Measurements from ENCODE around the gene VEGFB. TPM values are rescaled to one million over a fixed set of nuclear protein-coding genes. Genes with fewer than 3 reads are reported as not detected.

Gene VEGFB
- total RNA-seq, 1 experiment from 2014 or later = 61.7 TPM

DNA sequence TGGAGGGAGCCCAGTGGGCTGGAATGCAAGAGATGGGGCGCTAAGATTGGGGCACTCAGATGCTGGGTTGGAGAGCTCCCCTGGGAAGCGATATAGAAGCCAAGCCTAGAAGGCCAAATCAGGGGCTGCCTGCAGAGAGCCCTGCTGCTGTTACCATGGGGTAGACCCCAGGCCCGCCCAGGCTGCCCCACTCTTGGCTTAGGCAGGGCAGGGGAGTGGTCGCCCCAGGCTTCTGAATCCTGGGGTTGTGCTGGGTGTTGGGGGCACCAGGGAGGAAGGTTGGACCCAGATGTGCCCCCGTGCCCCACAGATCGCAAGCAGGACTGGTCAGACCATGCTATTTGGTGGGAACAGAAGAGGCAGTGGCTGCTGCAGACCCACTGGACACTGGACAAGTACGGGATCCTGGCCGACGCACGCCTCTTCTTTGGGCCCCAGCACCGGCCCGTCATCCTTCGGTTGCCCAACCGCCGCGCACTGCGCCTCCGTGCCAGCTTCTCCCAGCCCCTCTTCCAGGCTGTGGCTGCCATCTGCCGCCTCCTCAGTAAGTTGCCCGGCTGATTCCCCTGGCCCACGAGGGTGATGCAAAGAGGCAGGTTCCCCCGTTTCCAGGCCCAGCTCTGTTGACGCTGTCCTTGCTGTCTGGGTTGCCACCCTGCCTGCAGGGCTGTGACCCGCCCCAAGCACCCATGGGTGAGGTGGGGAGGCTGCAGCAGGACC, 23.9 kb upstream of the VEGFB start:
- no peaks in the 10 kb centered on the region for H3K9me3 Mint-ChIP-seq (ENCODE audit: unreplicated experiment)
- no peaks in the 10 kb centered on the region; the same call in none of the 2 replicates for H3K36me3 ChIP-seq (ENCODE audit: control insufficient read depth, insufficient read depth, low read length)
- TF ChIP-seq, protein P1, sequence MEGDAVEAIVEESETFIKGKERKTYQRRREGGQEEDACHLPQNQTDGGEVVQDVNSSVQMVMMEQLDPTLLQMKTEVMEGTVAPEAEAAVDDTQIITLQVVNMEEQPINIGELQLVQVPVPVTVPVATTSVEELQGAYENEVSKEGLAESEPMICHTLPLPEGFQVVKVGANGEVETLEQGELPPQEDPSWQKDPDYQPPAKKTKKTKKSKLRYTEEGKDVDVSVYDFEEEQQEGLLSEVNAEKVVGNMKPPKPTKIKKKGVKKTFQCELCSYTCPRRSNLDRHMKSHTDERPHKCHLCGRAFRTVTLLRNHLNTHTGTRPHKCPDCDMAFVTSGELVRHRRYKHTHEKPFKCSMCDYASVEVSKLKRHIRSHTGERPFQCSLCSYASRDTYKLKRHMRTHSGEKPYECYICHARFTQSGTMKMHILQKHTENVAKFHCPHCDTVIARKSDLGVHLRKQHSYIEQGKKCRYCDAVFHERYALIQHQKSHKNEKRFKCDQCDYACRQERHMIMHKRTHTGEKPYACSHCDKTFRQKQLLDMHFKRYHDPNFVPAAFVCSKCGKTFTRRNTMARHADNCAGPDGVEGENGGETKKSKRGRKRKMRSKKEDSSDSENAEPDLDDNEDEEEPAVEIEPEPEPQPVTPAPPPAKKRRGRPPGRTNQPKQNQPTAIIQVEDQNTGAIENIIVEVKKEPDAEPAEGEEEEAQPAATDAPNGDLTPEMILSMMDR (IDR thresholded peaks at IDR 0.05; ENCODE audit: insufficient read depth in 1 of 2, low read depth in 1 of 2, low read length in 1 of 2, severe bottlenecking in 1 of 2, unreplicated experiment in 1 of 2) = no peak
- no peak overlapping the region for H3K27ac Mint-ChIP-seq (ENCODE audit: unreplicated experiment)
- no peaks in the 10 kb centered on the region for H3K4me1 ChIP-seq
- H3K4me1 Mint-ChIP-seq (ENCODE audit: low read depth, unreplicated experiment) = no peaks in the 10 kb centered on the region
- H3K27me3 Mint-ChIP-seq (ENCODE audit: insufficient read depth, unreplicated experiment) = no peaks in the 10 kb centered on the region
- peaks cover 57% of the 10 kb centered on the region for H3K36me3 Mint-ChIP-seq (ENCODE audit: insufficient read depth, unreplicated experiment)
- POLR2A ChIA-PET = no interaction called here
- BruUV-seq (replicated peaks) = no TSS peak
- intact Hi-C loops (cut with micrococcal nuclease; ENCODE audit: unreplicated experiment) = no loop called here
- no peak overlapping the region for H3K4me3 ChIP-seq (ENCODE audit: low read depth, low read length)
- CTCF ChIA-PET = interaction anchor here (0.5 to 1.0 kb wide), 3 partner anchors 20 to 107 kb away, joined by 3 read pairs; partner anchors contain the start of genes PRDX5 and TRMT112
- H3K9me3 ChIP-seq = no peaks in the 10 kb centered on the region
- H3K27me3 ChIP-seq (replicated peaks; ENCODE audit: control insufficient read depth, insufficient read depth, low read length) = no peaks in the 10 kb centered on the region
- no peak for DNase-seq
- H3K4me3 Mint-ChIP-seq (ENCODE audit: unreplicated experiment) = no peak overlapping the region

DNA sequence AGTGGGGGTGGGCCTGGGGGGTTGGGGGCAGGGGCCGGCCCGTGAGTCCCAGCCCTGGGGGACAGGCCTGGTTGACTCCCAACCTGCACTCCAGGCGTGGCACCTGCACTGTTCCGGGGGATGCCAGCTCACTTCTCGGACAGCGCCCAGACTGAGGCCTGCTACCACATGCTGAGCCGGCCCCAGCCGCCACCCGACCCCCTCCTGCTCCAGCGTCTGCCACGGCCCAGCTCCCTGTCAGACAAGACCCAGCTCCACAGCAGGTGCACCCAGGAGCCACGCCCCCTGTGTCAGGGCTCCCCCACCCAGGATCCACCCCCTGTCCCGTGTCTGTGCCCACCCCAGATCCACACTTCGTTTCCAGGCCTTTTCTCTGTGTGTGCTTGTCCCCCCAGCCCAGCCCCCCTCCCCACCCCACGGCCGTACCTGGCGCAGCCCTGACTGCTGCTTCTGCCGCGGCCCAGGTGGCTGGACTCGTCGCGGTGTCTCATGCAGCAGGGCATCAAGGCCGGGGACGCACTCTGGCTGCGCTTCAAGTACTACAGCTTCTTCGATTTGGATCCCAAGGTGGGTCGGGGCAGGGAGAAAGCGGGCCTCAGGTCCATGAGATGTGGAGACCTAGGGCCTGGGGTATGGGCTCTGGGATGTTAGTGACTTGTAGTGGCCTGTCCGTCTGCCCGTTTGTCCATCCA, 23.1 kb upstream of the VEGFB start:
- no peaks in the 10 kb centered on the region for H3K9me3 Mint-ChIP-seq (ENCODE audit: unreplicated experiment)
- peaks cover 50% of the 10 kb centered on the region for H3K36me3 Mint-ChIP-seq (ENCODE audit: insufficient read depth, unreplicated experiment)
- H3K4me1 Mint-ChIP-seq (ENCODE audit: low read depth, unreplicated experiment) = no peaks in the 10 kb centered on the region
- intact Hi-C loops (cut with micrococcal nuclease; ENCODE audit: unreplicated experiment) = no loop called here
- no peak overlapping the region for H3K27ac Mint-ChIP-seq (ENCODE audit: unreplicated experiment)
- no peaks in the 10 kb centered on the region for H3K9me3 ChIP-seq
- ChIA-PET CTCF (interaction anchor here (0.5 to 1.0 kb wide), 4 partner anchors 15 to 106 kb away, joined by 3 to 6 read pairs (median 3); partner anchors contain the start of genes PRDX5 and TRMT112), POLR2A (no interaction called here)
- no peaks in the 10 kb centered on the region for H3K27me3 Mint-ChIP-seq (ENCODE audit: insufficient read depth, unreplicated experiment)
- H3K36me3 ChIP-seq (ENCODE audit: control insufficient read depth, insufficient read depth, low read length) = no peaks in the 10 kb centered on the region; the same call in none of the 2 replicates
- BruUV-seq (replicated peaks) = no TSS peak
- TF ChIP-seq, protein P1 (IDR thresholded peaks at IDR 0.05; ENCODE audit: insufficient read depth in 1 of 2, low read depth in 1 of 2, low read length in 1 of 2, severe bottlenecking in 1 of 2, unreplicated experiment in 1 of 2) = no peak
- H3K27me3 ChIP-seq (replicated peaks; ENCODE audit: control insufficient read depth, insufficient read depth, low read length) = no peaks in the 10 kb centered on the region
- H3K4me1 ChIP-seq = no peaks in the 10 kb centered on the region
- H3K4me3 Mint-ChIP-seq (ENCODE audit: unreplicated experiment) = no peak overlapping the region
- DNase-seq = no peak
- H3K4me3 ChIP-seq (ENCODE audit: low read depth, low read length) = no peak overlapping the region

DNA sequence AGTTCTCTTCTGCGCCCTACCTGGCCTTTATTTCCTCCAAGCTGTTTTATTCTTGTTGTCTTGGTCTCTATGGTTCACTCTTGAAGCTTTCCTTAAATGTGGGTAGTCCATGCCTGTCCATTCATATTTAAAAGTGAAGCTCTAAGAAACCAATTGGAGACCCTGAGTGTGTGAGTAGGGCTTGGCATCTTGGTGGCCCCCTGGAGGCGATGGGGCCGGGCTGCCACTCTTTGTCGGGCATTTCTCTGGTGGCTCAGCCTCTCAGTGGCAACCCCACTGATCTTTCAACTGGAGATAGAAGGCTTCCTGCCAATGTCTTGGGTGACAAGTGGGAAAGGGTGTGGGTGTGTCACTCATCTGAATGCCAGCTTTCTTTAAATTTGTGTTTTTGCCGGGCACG, 17.5 kb upstream of the VEGFB start:
- H3K27me3 Mint-ChIP-seq (ENCODE audit: insufficient read depth, unreplicated experiment) = no peaks in the 10 kb centered on the region
- peaks cover 7% of the 10 kb centered on the region for H3K36me3 Mint-ChIP-seq (ENCODE audit: insufficient read depth, unreplicated experiment)
- no peak overlapping the region for H3K4me3 Mint-ChIP-seq (ENCODE audit: unreplicated experiment)
- no peak overlapping the region for H3K27ac Mint-ChIP-seq (ENCODE audit: unreplicated experiment)
- intact Hi-C loops (cut with micrococcal nuclease; ENCODE audit: unreplicated experiment) = no loop called here
- Histone ChIP-seq H3K4me1 (no peaks in the 10 kb centered on the region), H3K36me3 (ENCODE audit: control insufficient read depth, insufficient read depth, low read length) (no peaks in the 10 kb centered on the region; the same call in none of the 2 replicates), H3K9me3 (no peaks in the 10 kb centered on the region), H3K27me3 (replicated peaks; ENCODE audit: control insufficient read depth, insufficient read depth, low read length) (no peaks in the 10 kb centered on the region), H3K4me3 (ENCODE audit: low read depth, low read length) (no peak overlapping the region)
- TF ChIP-seq, protein P1 (IDR thresholded peaks at IDR 0.05; ENCODE audit: insufficient read depth in 1 of 2, low read depth in 1 of 2, low read length in 1 of 2, severe bottlenecking in 1 of 2, unreplicated experiment in 1 of 2) = no peak
- CTCF ChIA-PET = interaction anchor here (0.6 to 0.7 kb wide), 2 partner anchors 36 to 88 kb away, joined by 3 to 5 read pairs; partner anchors contain the start of gene ESRRA
- no TSS peak for BruUV-seq (replicated peaks)
- POLR2A ChIA-PET = no interaction called here
- DNase-seq = no peak
- H3K4me1 Mint-ChIP-seq (ENCODE audit: low read depth, unreplicated experiment) = no peaks in the 10 kb centered on the region
- H3K9me3 Mint-ChIP-seq (ENCODE audit: unreplicated experiment) = no peaks in the 10 kb centered on the region
